ENCODE measurements around the gene C10orf71.

DNA sequence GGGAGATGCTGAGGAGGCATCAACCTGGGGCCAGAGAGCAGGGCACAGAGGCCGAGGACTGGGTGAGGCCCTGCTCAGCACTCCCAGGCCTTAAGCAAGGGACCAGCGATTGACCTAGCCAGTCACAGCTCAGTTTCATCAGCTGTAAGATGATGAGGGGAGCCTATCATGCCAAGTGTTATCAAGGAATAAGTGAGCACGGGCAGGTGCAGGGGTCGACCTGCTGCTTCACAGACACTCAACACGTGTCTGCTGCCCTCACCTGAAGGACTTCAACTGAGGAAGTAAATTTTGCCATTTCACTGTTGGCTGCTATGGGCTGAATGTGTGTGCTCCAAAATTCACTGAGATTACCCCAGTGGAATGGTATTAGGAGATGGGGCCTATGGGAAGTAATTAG lies 9.9 kb downstream of the C10orf71 start:
- TF ChIP-seq POLR2A (IDR thresholded peaks at IDR 0.05; ENCODE audit: low read length), result no peak
- TF ChIP-seq USF2 (IDR thresholded peaks at IDR 0.05), result no peak
- no peak for TF ChIP-seq CTCF (IDR thresholded peaks at IDR 0.05)
- TF ChIP-seq JUNB (IDR thresholded peaks at IDR 0.05), result no peak
- no peak for TF ChIP-seq CEBPB (IDR thresholded peaks at IDR 0.05)
- TF ChIP-seq RAD21 (conservative IDR thresholded peaks at IDR 0.05 in 1 of 2, IDR thresholded peaks at IDR 0.05 in 1 of 2), result no peak

All from A549 (cell line).